ENCODE data around the gene CD7.
"Not testable (repeated sequence)": the region's sequence is repeated elsewhere in the genome, so short reads cannot be mapped to it uniquely, and the experiment has no call there.

CD7 gene

DNA sequence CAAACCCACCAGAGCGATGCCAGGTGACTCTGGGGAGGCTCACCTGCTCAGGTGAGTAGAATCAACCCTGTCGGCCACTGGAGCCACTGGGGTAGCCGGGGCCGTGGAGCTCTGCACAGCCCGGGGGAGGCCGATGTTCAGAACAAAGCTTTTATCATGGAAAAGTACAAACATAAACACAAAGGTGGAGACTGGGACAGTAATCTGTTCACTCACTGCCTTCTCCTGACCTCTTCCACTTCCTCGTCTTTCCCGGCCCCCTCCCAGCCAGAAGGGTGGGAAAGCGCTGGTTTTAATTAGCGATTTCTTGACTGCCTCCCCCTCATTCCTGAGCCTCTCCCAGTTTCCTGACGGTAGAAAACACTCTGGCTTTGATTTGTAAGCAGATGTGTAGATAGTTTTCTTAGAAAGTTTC lies 31.9 kb upstream of the CD7 start:
- H2AFZ ChIP-seq (ENCODE audit: low read length): peak overlapping the region; percentile 45
- no peak overlapping the region for H2BK120ac ChIP-seq (ENCODE audit: low read depth, low read length)
- no peak overlapping the region for H3K18ac ChIP-seq (ENCODE audit: low read length)
- H3K36me3 ChIP-seq (replicated peaks in 1 of 2; ENCODE audit: control insufficient read depth in 2 of 2, insufficient read depth in 2 of 2, low read length in 2 of 2): no peaks in the 10 kb centered on the region
- H2AK5ac ChIP-seq (ENCODE audit: low read depth, low read length): peak overlapping the region; percentile 75
- peaks cover 0 to 16% (median 0%) of the 10 kb centered on the region in 3 experiments for H3K27me3 ChIP-seq (ENCODE audit: control insufficient read depth in 3 of 3, insufficient read depth in 3 of 3, low read depth in 1 of 3, low read length in 3 of 3)
- no peak overlapping the region for H3K4me2 ChIP-seq (ENCODE audit: insufficient read depth, low read length, poor library complexity, severe bottlenecking)
- H4K8ac ChIP-seq (ENCODE audit: low read depth, low read length): no peak overlapping the region
- no peak overlapping the region for H2BK12ac ChIP-seq (ENCODE audit: low read length)
- no peaks in the 10 kb centered on the region for H3K79me1 ChIP-seq (ENCODE audit: low read depth, low read length)
- no peak overlapping the region for H3K14ac ChIP-seq (ENCODE audit: low read length)
- peak overlapping the region; percentile 94 for H2BK15ac ChIP-seq (ENCODE audit: low read length)
- H2BK5ac ChIP-seq (ENCODE audit: low read length): no peak overlapping the region
- H3K4me3 ChIP-seq (ENCODE audit: low read length in 2 of 2): no peak overlapping the region
- no peaks in the 10 kb centered on the region for H3K9me3 ChIP-seq (replicated peaks in 1 of 2; ENCODE audit: control insufficient read depth in 2 of 2, insufficient read depth in 1 of 2, low read depth in 1 of 2, low read length in 2 of 2)
- H4K91ac ChIP-seq (ENCODE audit: low read depth, low read length, poor library complexity): no peak overlapping the region
- H3K23ac ChIP-seq (ENCODE audit: low read depth, low read length, poor library complexity): no peak overlapping the region
- H3K4ac ChIP-seq (ENCODE audit: low read length): no peak overlapping the region
- DNase-seq (ENCODE audit: low spot score): no peak
- H3K4me1 ChIP-seq (ENCODE audit: control insufficient read depth in 2 of 2, insufficient read depth in 1 of 2, low read depth in 1 of 2, low read length in 2 of 2): peaks cover 11 to 14% of the 10 kb centered on the region in 2 donors
- H3K27ac ChIP-seq (replicated peaks; ENCODE audit: low read length): no peak overlapping the region
- WGBS, 2 donors (ENCODE audit: extremely low coverage in 2 of 2, insufficient read length in 2 of 2, insufficient replicate concordance in 1 of 2): no CpG with 5 or more reads among the region's 11 CpGs
- H3K9ac ChIP-seq (ENCODE audit: low read depth, low read length, poor library complexity): no peak overlapping the region

DNA sequence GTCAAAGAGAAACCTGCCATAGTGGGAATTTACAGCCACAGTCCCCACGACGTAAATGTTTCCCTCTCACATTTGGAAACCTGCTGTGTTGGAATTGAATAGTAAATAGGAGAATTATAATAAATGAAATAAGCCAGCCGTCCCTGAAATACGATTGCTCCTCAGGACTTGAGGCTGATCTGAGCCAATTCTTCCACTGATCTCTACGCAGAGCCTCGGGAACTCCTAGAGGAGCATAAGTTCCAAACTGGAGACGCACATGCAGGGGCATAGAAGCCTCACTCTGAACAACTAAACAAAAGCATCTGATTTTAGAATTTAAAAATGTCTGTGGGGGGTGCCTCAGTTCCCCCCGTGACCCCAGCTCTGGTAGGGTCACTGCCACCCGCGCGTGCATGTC lies 31.5 kb upstream of the CD7 start:
- Histone ChIP-seq H2BK12ac (ENCODE audit: low read length) (no peak overlapping the region), H3K9me3 (replicated peaks in 1 of 2; ENCODE audit: control insufficient read depth in 2 of 2, insufficient read depth in 1 of 2, low read depth in 1 of 2, low read length in 2 of 2) (no peaks in the 10 kb centered on the region), H3K27ac (replicated peaks; ENCODE audit: low read length) (no peak overlapping the region), H3K36me3 (replicated peaks in 1 of 2; ENCODE audit: control insufficient read depth in 2 of 2, insufficient read depth in 2 of 2, low read length in 2 of 2) (no peaks in the 10 kb centered on the region), H3K4me2 (ENCODE audit: insufficient read depth, low read length, poor library complexity, severe bottlenecking) (no peak overlapping the region), H3K79me1 (ENCODE audit: low read depth, low read length) (no peaks in the 10 kb centered on the region), H2BK15ac (ENCODE audit: low read length) (peak overlapping the region; percentile 94), H2AK5ac (ENCODE audit: low read depth, low read length) (peak overlapping the region; percentile 75), H3K4me3 (ENCODE audit: low read length in 2 of 2) (no peak overlapping the region), H3K18ac (ENCODE audit: low read length) (no peak overlapping the region), H4K91ac (ENCODE audit: low read depth, low read length, poor library complexity) (no peak overlapping the region), H3K27me3 (ENCODE audit: control insufficient read depth in 3 of 3, insufficient read depth in 3 of 3, low read depth in 1 of 3, low read length in 3 of 3) (peaks cover 0 to 16% (median 0%) of the 10 kb centered on the region in 3 experiments), H3K4me1 (ENCODE audit: control insufficient read depth in 2 of 2, insufficient read depth in 1 of 2, low read depth in 1 of 2, low read length in 2 of 2) (peaks cover 12 to 16% of the 10 kb centered on the region in 2 donors), H3K4ac (ENCODE audit: low read length) (no peak overlapping the region), H3K9ac (ENCODE audit: low read depth, low read length, poor library complexity) (no peak overlapping the region), H4K8ac (ENCODE audit: low read depth, low read length) (no peak overlapping the region), H3K23ac (ENCODE audit: low read depth, low read length, poor library complexity) (no peak overlapping the region), H3K14ac (ENCODE audit: low read length) (no peak overlapping the region), H2AFZ (ENCODE audit: low read length) (no peak overlapping the region), H2BK120ac (ENCODE audit: low read depth, low read length) (no peak overlapping the region), H2BK5ac (ENCODE audit: low read length) (no peak overlapping the region)
- no CpG with 5 or more reads among the region's 11 CpGs for WGBS, 2 donors (ENCODE audit: extremely low coverage in 2 of 2, insufficient read length in 2 of 2, insufficient replicate concordance in 1 of 2)
- DNase-seq (ENCODE audit: low spot score): no peak

DNA sequence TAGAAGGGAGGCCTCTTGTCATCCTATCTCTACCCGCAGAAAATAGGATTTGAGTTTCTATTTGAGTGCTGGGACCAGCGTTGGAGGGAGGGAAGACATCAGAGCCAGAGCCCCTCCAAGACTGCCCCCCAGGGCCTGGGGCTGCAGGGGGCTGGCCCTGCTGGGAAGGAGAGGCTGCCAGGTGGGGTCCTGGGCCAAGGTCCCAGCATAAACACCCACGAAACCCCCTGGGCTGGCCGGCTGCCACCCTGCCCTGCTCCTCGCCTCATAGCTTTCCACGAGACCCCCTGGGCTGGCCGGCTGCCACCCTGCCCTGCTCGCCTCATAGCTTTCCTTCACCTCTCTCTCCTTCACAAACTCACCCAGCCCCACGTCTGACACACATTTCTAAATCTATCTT lies 31.0 kb upstream of the CD7 start:
- no peak overlapping the region for H3K18ac ChIP-seq (ENCODE audit: low read length)
- H3K4ac ChIP-seq (ENCODE audit: low read length): no peak overlapping the region
- no peak for DNase-seq (ENCODE audit: low spot score)
- no peak overlapping the region for H2BK5ac ChIP-seq (ENCODE audit: low read length)
- no peak overlapping the region for H4K91ac ChIP-seq (ENCODE audit: low read depth, low read length, poor library complexity)
- H2BK120ac ChIP-seq (ENCODE audit: low read depth, low read length): no peak overlapping the region
- H3K4me3 ChIP-seq (ENCODE audit: low read length in 2 of 2): no peak overlapping the region
- H3K14ac ChIP-seq (ENCODE audit: low read length): no peak overlapping the region
- H2AK5ac ChIP-seq (ENCODE audit: low read depth, low read length): peak overlapping the region; percentile 40
- no peak overlapping the region for H4K8ac ChIP-seq (ENCODE audit: low read depth, low read length)
- WGBS, 2 donors (ENCODE audit: extremely low coverage in 2 of 2, insufficient read length in 2 of 2, insufficient replicate concordance in 1 of 2): no CpG with 5 or more reads among the region's 9 CpGs
- no peak overlapping the region for H3K23ac ChIP-seq (ENCODE audit: low read depth, low read length, poor library complexity)
- no peak overlapping the region for H2AFZ ChIP-seq (ENCODE audit: low read length)
- no peak overlapping the region for H3K4me2 ChIP-seq (ENCODE audit: insufficient read depth, low read length, poor library complexity, severe bottlenecking)
- H3K27ac ChIP-seq (replicated peaks; ENCODE audit: low read length): no peak overlapping the region
- H2BK15ac ChIP-seq (ENCODE audit: low read length): no peak overlapping the region
- H3K79me1 ChIP-seq (ENCODE audit: low read depth, low read length): no peaks in the 10 kb centered on the region
- H3K9ac ChIP-seq (ENCODE audit: low read depth, low read length, poor library complexity): no peak overlapping the region
- H3K36me3 ChIP-seq (replicated peaks in 1 of 2; ENCODE audit: control insufficient read depth in 2 of 2, insufficient read depth in 2 of 2, low read length in 2 of 2): no peaks in the 10 kb centered on the region
- H3K4me1 ChIP-seq (ENCODE audit: control insufficient read depth in 2 of 2, insufficient read depth in 1 of 2, low read depth in 1 of 2, low read length in 2 of 2): peaks cover 12 to 17% of the 10 kb centered on the region in 2 donors
- H3K9me3 ChIP-seq (replicated peaks in 1 of 2; ENCODE audit: control insufficient read depth in 2 of 2, insufficient read depth in 1 of 2, low read depth in 1 of 2, low read length in 2 of 2): no peaks in the 10 kb centered on the region
- no peak overlapping the region for H2BK12ac ChIP-seq (ENCODE audit: low read length)
- H3K27me3 ChIP-seq (ENCODE audit: control insufficient read depth in 3 of 3, insufficient read depth in 3 of 3, low read depth in 1 of 3, low read length in 3 of 3): peaks cover 0 to 16% (median 0%) of the 10 kb centered on the region in 3 experiments

DNA sequence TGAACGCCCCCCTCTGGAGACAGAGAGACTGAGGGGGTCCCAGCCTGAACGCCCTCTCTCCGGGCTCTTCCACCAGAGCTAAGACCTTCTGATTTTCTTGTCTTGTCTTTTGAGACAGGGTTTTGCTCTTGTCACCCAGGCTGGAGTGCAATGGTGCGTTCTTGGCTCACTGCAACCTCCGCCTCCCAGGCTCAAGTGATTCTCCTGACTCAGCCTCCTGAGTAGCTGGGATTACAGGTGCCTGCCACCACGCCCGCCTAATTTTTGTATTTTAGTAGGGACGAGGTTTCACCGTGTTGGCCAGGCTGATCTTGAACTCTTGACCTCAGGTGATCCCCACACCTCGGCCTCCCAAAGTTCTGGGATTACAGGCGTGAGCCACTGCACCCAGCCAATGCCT lies 30.6 kb upstream of the CD7 start:
- H2BK12ac ChIP-seq (ENCODE audit: low read length); H2AK5ac ChIP-seq (ENCODE audit: low read depth, low read length); H3K9ac ChIP-seq (ENCODE audit: low read depth, low read length, poor library complexity); H4K8ac ChIP-seq (ENCODE audit: low read depth, low read length); H3K9me3 ChIP-seq (replicated peaks in 1 of 2; ENCODE audit: control insufficient read depth in 2 of 2, insufficient read depth in 1 of 2, low read depth in 1 of 2, low read length in 2 of 2); H3K4me3 ChIP-seq (ENCODE audit: low read length in 2 of 2); H3K79me1 ChIP-seq (ENCODE audit: low read depth, low read length); H3K27ac ChIP-seq (replicated peaks; ENCODE audit: low read length); H2BK120ac ChIP-seq (ENCODE audit: low read depth, low read length); H4K91ac ChIP-seq (ENCODE audit: low read depth, low read length, poor library complexity); H3K18ac ChIP-seq (ENCODE audit: low read length); H3K14ac ChIP-seq (ENCODE audit: low read length); H2AFZ ChIP-seq (ENCODE audit: low read length); DNase-seq (ENCODE audit: low spot score); H3K36me3 ChIP-seq (replicated peaks in 1 of 2; ENCODE audit: control insufficient read depth in 2 of 2, insufficient read depth in 2 of 2, low read length in 2 of 2); H2BK5ac ChIP-seq (ENCODE audit: low read length); H3K23ac ChIP-seq (ENCODE audit: low read depth, low read length, poor library complexity); H3K4ac ChIP-seq (ENCODE audit: low read length); H3K4me2 ChIP-seq (ENCODE audit: insufficient read depth, low read length, poor library complexity, severe bottlenecking); H2BK15ac ChIP-seq (ENCODE audit: low read length): not testable (repeated sequence)
- Histone ChIP-seq H3K4me1 (ENCODE audit: control insufficient read depth in 2 of 2, insufficient read depth in 1 of 2, low read depth in 1 of 2, low read length in 2 of 2) (peaks cover 12 to 17% of the 10 kb centered on the region in 2 donors), H3K27me3 (ENCODE audit: control insufficient read depth in 3 of 3, insufficient read depth in 3 of 3, low read depth in 1 of 3, low read length in 3 of 3) (peaks cover 0 to 16% (median 0%) of the 10 kb centered on the region in 3 experiments)
- WGBS, 2 donors (ENCODE audit: extremely low coverage in 2 of 2, insufficient read length in 2 of 2, insufficient replicate concordance in 1 of 2): no CpG with 5 or more reads among the region's 11 CpGs

All from neuronal stem cell (in vitro differentiated cells).